Regular cardiac myocyte (primary cell): ENCODE results near the gene AAR2. TPM values are rescaled to one million over a fixed set of nuclear protein-coding genes. Genes with fewer than 3 reads are reported as not detected.

Source experiments
- total RNA-seq: library from RNA; depleted of rRNA; stranded (reverse); fragments of >200 nt; gene quantifications from 2 replicates; pipeline ENCODE4 v1.2.3, GENCODE V29; 2014

Gene AAR2, protein sequence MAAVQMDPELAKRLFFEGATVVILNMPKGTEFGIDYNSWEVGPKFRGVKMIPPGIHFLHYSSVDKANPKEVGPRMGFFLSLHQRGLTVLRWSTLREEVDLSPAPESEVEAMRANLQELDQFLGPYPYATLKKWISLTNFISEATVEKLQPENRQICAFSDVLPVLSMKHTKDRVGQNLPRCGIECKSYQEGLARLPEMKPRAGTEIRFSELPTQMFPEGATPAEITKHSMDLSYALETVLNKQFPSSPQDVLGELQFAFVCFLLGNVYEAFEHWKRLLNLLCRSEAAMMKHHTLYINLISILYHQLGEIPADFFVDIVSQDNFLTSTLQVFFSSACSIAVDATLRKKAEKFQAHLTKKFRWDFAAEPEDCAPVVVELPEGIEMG
- 20.0 and 22.4 TPM in 2 replicates for total RNA-seq

DNA sequence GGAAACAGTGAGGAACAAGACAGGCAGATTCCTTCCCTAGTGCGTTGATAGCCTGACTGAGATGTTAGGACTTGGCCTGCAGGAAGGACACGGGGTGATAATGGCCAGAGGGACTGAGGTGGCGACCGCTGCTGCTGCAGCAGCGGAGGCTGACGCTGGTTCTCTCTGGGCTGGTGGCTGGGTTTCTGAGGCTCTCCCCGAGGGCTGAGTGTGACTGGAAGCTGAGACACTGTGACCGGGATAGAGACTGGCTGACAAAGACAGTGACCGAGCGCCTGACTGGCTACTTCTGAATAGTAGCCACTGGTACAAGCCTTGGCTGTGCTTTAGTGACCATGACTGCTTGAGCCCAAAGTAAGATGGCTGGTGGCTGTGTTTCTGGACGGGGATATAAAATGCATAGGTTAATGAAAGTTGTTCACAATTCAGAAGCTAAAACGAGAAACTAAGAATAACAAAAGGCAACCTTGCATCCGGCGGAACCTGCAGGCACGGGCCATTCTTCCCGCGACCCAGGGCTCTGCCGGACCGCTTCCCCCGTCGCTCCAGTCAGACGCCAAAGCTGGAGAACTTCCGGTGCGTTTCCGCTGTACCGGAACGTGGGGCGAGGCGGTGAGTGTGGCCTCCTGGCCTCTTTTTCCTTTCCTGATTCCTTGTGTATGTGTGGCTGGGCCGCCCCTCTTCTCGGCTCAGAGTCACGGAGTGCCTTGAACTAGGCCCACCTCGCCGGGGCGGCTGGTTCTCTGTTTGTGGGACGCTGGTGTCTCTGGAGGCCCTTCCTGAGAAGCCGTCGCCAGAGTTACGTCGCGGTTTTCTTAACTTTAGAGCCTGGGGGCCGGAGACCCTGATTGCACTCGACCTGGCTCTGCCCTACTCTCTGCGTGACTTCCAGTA is at the start of gene AAR2:
TSS of gene AAR2 (plus strand) at position 587 of the 894 bp plus-strand sequence. CDS start 3,391 bp downstream, outside the sequence.

DNA sequence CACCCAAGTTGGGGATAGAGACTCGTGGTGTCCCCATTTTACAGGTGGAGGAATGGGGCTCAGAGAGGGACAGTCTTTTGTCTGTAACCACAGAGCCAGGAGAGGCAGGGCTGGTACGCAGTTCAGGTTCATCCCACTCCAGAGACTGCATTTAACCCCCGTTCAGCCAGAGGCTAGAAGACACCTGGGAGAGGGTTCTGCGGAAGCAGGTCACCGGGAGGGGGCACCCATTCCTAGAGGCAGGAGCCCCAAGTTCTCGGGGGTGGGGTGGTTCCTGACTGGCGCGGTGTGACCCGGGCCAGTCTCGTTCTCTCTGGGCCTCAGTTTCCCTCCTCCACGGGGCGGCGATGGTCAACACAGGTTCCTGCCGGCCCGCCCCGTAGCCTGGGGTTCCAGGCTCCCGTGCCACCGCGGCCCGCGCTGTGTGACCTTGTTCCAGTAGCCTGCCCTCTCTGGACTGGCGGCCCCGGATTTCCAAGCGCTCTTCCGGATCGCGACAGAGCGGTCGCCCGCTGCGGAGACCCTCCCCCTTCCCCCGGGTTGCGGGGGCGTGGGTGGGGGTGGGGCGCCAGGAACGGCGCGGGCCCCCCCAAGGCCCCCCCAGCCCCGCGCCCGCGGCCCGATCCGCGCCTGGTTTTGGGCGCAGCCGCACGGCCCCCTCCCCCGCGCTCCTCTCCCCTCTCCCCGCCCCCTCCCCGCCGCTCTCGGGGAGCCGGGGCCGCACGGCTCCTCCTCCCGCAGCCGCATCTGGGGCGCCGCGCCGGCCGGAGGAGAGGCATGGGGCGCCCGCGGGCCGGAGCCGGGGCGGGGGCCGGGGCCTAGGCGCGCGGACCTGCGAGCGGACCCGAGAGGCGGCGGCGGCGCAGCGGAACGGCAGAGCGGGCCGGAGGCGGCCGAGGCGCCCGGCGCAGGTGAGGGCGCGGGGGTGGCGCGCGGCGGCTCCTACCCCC is 69.6 kb downstream of the AAR2 start, which contains the start of gene DLGAP4:
TSS of gene DLGAP4 (plus strand) at position 738 of the 950 bp plus-strand sequence. CDS start 125,379 bp downstream, outside the sequence.

Other genes with a start within 250 kb of the AAR2 start
- gene EPB41L1, start 81.7 kb upstream of the AAR2 start, total RNA-seq, result 11.1 and 27.3 TPM in 2 replicates
- 14.6 and 16.9 TPM in 2 replicates for gene DLGAP4, start 69.9 kb downstream of the AAR2 start, total RNA-seq